Activated CD8-positive, alpha-beta memory T cell treated with anti-CD3 and anti-CD28 coated beads, Interleukin-2, amount 10 ng/mL, durations not matched to agents 7 days and 5 days (primary cell): Measurements from ENCODE around the gene PDGFD. TPM values are rescaled to one million over a fixed set of nuclear protein-coding genes. Genes with fewer than 3 reads are reported as not detected.

Experiments used
- ATAC-seq: fragments of 150-1000 bp; cut with Tn5 transposase; one replicate; pipeline ENCODE4 v1.10.0; 2021; ENCODE audit warnings: moderate library complexity
- CTCF ChIA-PET: fragments of 350-600 bp; sonication (Branson Sonifier 250); formaldehyde crosslinking; loops from one replicate; lab custom pipeline; 2021; ENCODE audit warnings: antibody characterized with exemption; lab: Charles Lee
- DNase-seq: peaks from one replicate; pipeline ENCODE4 v3.0.0-alpha.2; 2020
- H3K27ac Mint-ChIP-seq: one replicate; pipeline ENCODE4 v1.8.0; 2021; ENCODE audit warnings: mild to moderate bottlenecking, mixed read lengths
- H3K27me3 Mint-ChIP-seq: one replicate; pipeline ENCODE4 v1.8.0; 2021; ENCODE audit warnings: mixed read lengths
- H3K36me3 Mint-ChIP-seq: one replicate; pipeline ENCODE4 v1.8.0; 2021; ENCODE audit warnings: mild to moderate bottlenecking, mixed read lengths
- H3K4me1 Mint-ChIP-seq: one replicate; pipeline ENCODE4 v1.8.0; 2021; ENCODE audit warnings: mixed read lengths
- H3K4me3 Mint-ChIP-seq: one replicate; pipeline ENCODE4 v1.8.0; 2021; ENCODE audit warnings: mild to moderate bottlenecking, moderate library complexity, mixed read lengths
- H3K9me3 Mint-ChIP-seq: one replicate; pipeline ENCODE4 v1.8.0; 2022; ENCODE audit warnings: low read depth, mixed read lengths
- total RNA-seq, 2 experiments: library from RNA; stranded (reverse); gene quantifications; one replicate each; pipeline ENCODE4 v1.2.3, GENCODE V29; 2021

The PDGFD gene
- total RNA-seq, 2 experiments from 2014 or later: 0.12 to 0.15 TPM

DNA sequence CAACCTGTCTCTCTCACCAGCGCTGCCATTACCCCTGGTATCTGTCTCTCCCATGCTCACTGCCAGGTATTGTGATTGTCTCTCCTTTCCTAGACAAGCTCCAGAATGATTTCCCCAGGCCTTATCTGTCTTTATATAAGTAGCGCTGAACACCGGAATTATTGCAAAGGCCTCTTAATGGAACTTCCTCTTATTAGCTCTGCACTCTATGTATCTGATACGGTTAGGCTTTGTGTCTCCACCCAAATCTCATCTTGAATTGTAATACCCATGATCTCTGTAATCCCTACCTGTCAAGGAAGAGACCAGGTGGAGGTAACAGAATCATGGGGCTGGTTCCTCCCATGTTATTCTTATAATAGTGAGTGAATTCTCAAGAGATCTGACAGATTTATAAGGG lies 88.2 kb downstream of the PDGFD start:
- Mint-ChIP-seq H3K27ac (no peak overlapping the region), H3K27me3 (no peaks in the 10 kb centered on the region), H3K36me3 (no peaks in the 10 kb centered on the region), H3K4me1 (no peaks in the 10 kb centered on the region), H3K4me3 (no peak overlapping the region), H3K9me3 (no peaks in the 10 kb centered on the region)
- CTCF ChIA-PET: no interaction called here
- no peak for ATAC-seq
- DNase-seq: no peak

GRCh38 chr11:104075091-104075490 lies 88.9 kb downstream of the PDGFD start:
- ATAC-seq: no peak
- no peaks in the 10 kb centered on the region for H3K27me3 Mint-ChIP-seq

DNA sequence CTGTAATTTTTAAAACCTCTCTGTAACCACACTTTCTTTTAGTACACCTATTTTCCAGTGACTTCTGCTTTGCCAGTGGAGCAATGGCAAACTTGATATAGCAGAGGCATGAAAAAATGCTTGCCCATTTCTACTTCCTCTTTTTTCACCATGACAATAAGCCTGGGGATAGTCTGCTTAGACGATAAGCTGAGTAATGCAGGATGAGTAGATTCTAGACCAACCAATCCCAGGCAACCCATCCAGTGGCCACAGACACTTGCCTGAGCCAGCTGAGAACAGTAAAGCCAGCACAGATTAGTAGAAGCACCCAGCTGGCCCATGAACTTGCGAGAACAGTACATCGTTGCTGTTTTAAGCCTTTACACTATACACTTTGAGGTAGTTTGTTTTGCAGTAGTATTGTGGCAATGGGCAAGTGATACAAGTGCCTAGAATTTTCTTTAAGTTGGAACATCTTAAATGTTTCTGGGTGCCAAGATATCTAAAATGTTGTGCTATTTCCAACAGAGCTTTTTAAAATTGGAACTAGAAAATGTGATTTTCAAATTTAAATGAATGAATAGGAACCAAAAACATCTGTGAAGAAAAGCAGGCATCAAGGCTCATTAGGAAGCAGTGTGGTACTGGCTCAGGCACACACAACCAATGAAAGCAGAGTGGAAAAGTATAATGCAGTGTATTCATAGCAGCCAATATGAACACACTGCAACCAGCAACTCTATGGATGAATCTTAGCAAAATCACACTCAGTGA lies 89.8 kb downstream of the PDGFD start:
- Mint-ChIP-seq H3K4me3 (no peak overlapping the region), H3K36me3 (no peaks in the 10 kb centered on the region), H3K4me1 (no peaks in the 10 kb centered on the region), H3K27ac (no peak overlapping the region), H3K9me3 (no peaks in the 10 kb centered on the region), H3K27me3 (no peaks in the 10 kb centered on the region)
- CTCF ChIA-PET: no interaction called here
- ATAC-seq: no peak
- no peak for DNase-seq

More at GRCh38 chr11:104075091-104075490, 88.9 kb downstream of the PDGFD start:
- H3K36me3 Mint-ChIP-seq: no peaks in the 10 kb centered on the region
- H3K4me1 Mint-ChIP-seq: no peaks in the 10 kb centered on the region
- CTCF ChIA-PET: no interaction called here
- H3K9me3 Mint-ChIP-seq: no peaks in the 10 kb centered on the region
- no peak overlapping the region for H3K4me3 Mint-ChIP-seq
- H3K27ac Mint-ChIP-seq: no peak overlapping the region
- no peak for DNase-seq

GRCh38 chr11:104067534-104067933 lies 96.4 kb downstream of the PDGFD start:
- Mint-ChIP-seq H3K27me3 (no peaks in the 10 kb centered on the region), H3K4me1 (no peaks in the 10 kb centered on the region), H3K4me3 (no peak overlapping the region), H3K9me3 (no peaks in the 10 kb centered on the region), H3K36me3 (no peaks in the 10 kb centered on the region), H3K27ac (no peak overlapping the region)
- no peak for DNase-seq
- no peak for ATAC-seq
- CTCF ChIA-PET: no interaction called here

- ATAC-seq (no peak), DNase-seq (no peak)
- CTCF ChIA-PET: no interaction called here
- Mint-ChIP-seq H3K4me1 (no peaks in the 10 kb centered on the region), H3K4me3 (no peak overlapping the region), H3K27me3 (no peaks in the 10 kb centered on the region), H3K36me3 (no peaks in the 10 kb centered on the region), H3K9me3 (no peaks in the 10 kb centered on the region), H3K27ac (no peak overlapping the region)
Observed at GRCh38 chr11:104064034-104064630, 99.8 kb downstream of the PDGFD start.

DNA sequence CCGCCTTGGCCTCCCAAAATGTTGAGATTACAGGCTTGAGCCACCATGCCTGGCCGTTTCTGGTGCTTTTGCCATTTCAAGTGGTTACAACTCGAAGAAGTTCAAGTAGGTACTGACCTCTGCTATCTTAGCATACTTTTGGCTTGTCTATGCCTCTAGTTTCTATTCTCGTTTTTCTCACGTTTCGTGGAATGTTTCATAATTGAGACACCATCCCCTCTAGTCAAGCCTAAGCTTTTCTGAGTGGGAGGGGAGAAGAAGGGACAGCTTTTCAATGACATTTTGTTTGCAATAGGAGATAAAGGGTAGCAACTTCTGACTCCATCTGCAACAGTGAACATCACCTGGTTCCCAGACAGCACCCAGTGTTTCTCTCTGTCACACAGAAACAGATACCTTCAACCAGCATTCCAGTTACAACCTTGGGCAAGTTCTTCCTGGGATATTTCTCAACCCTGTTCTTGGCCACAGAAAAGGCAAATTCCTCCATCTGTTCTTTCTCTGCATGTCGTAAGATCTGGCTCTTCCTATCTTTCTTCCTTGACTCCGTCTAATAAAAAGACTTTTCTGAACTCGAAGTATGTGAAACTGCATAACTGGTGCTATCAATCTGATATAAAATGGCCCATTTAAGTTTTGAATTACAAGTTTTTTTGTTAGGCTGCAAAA lies 102.0 kb downstream of the PDGFD start:
- no peak overlapping the region for H3K4me3 Mint-ChIP-seq

GRCh38 chr11:104060820-104061219 lies 103.1 kb downstream of the PDGFD start:
- Mint-ChIP-seq H3K9me3 (no peaks in the 10 kb centered on the region), H3K27ac (no peak overlapping the region), H3K4me3 (no peak overlapping the region), H3K36me3 (no peaks in the 10 kb centered on the region), H3K4me1 (no peaks in the 10 kb centered on the region), H3K27me3 (no peaks in the 10 kb centered on the region)
- DNase-seq (no peak), ATAC-seq (no peak)
- CTCF ChIA-PET: no interaction called here

More for the DNA sequence above, 102.0 kb downstream of the PDGFD start:
- DNase-seq: no peak
- no peak for ATAC-seq
- CTCF ChIA-PET: no interaction called here
- H3K9me3 Mint-ChIP-seq: no peaks in the 10 kb centered on the region
- H3K27ac Mint-ChIP-seq: no peak overlapping the region
- H3K27me3 Mint-ChIP-seq: no peaks in the 10 kb centered on the region
- H3K36me3 Mint-ChIP-seq: no peaks in the 10 kb centered on the region
- H3K4me1 Mint-ChIP-seq: no peaks in the 10 kb centered on the region

GRCh38 chr11:104060004-104060794 lies 103.7 kb downstream of the PDGFD start:
- H3K9me3 Mint-ChIP-seq: no peaks in the 10 kb centered on the region
- ATAC-seq (no peak), DNase-seq (no peak)
- CTCF ChIA-PET: no interaction called here
- no peaks in the 10 kb centered on the region for H3K4me1 Mint-ChIP-seq
- no peak overlapping the region for H3K4me3 Mint-ChIP-seq
- H3K27ac Mint-ChIP-seq: no peak overlapping the region
- H3K36me3 Mint-ChIP-seq: no peaks in the 10 kb centered on the region
- no peaks in the 10 kb centered on the region for H3K27me3 Mint-ChIP-seq

DNA sequence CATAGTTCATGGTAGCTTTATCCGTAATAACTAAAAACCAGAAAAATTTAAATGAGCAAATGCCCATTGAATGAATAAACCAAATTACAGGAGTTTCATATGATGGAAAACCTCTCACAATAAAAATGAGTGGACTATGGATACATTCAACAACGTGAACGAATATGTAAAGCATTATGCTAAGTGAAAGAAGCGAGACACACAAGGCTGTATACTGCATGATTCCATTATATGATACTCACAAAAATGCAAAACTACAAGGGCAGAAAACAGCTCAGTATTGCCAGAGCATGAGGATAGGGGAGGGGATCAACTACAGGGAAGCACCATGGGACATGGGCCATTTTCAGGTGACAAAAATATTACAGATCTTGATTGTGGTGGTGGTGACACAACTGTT lies 105.3 kb downstream of the PDGFD start:
- no peaks in the 10 kb centered on the region for H3K27me3 Mint-ChIP-seq
- ATAC-seq (no peak), DNase-seq (no peak)
- no peak overlapping the region for H3K4me3 Mint-ChIP-seq
- H3K9me3 Mint-ChIP-seq: no peaks in the 10 kb centered on the region
- H3K4me1 Mint-ChIP-seq: no peaks in the 10 kb centered on the region
- no peak overlapping the region for H3K27ac Mint-ChIP-seq
- CTCF ChIA-PET: no interaction called here
- no peaks in the 10 kb centered on the region for H3K36me3 Mint-ChIP-seq

- CTCF ChIA-PET: no interaction called here
- H3K36me3 Mint-ChIP-seq: no peaks in the 10 kb centered on the region
- H3K4me1 Mint-ChIP-seq: no peaks in the 10 kb centered on the region
- H3K27me3 Mint-ChIP-seq: no peaks in the 10 kb centered on the region
- no peak overlapping the region for H3K4me3 Mint-ChIP-seq
- no peak overlapping the region for H3K27ac Mint-ChIP-seq
- H3K9me3 Mint-ChIP-seq: no peaks in the 10 kb centered on the region
- ATAC-seq (no peak), DNase-seq (no peak)
Observed at GRCh38 chr11:104057908-104058307, 106.0 kb downstream of the PDGFD start.

DNA sequence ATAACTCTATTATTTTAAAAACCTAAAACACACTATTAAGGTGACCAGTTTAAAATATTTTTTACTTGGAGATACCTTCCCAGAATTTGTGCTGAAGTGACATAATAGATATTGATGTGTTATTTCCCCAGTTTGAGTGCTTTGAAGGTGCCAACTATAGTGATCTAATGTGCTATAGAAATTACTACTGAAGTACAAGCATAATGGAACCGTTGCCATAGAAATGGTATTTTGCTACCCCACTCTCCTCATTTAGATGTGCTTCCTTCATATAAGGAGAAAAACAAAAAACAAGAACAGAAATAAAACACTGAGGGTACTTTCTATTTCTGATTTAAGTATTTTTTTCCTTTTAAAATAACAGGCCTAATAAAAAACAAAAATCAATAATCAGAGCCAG lies 108.4 kb downstream of the PDGFD start:
- no peaks in the 10 kb centered on the region for H3K36me3 Mint-ChIP-seq
- H3K9me3 Mint-ChIP-seq: no peaks in the 10 kb centered on the region
- no peaks in the 10 kb centered on the region for H3K27me3 Mint-ChIP-seq
- DNase-seq (no peak), ATAC-seq (no peak)
- H3K4me3 Mint-ChIP-seq: no peak overlapping the region
- no peaks in the 10 kb centered on the region for H3K4me1 Mint-ChIP-seq
- no peak overlapping the region for H3K27ac Mint-ChIP-seq
- CTCF ChIA-PET: no interaction called here

DNA sequence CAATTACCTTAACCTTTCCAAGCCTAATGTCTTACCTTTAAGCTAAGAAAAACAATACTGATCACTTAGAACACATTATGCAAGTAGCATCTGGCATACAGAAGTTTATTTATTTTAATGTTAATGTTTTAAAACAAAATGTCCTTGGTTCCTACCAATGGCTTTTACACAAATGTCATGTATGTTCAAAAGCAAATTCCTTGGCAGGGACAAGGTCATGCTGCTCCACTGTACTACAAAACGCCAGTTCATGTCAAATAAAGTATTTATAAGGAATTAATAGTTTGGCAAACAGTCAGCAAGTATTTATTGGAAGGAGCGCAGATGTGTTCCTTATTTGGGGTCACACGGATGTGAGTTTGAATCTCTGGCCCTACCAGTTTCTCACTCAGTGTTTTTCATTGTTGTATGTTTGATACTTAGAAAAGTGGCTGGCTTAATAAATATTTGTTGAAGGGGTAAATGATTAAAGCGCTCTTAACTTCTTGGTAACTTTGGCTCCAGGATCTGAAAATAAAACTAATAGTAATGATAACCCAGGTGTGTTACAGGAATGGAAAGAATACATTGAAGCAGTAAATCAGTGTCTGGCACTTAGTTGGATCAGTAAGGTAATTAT lies 108.9 kb downstream of the PDGFD start:
- Mint-ChIP-seq H3K9me3 (no peaks in the 10 kb centered on the region), H3K36me3 (no peaks in the 10 kb centered on the region), H3K27me3 (no peaks in the 10 kb centered on the region), H3K27ac (no peak overlapping the region), H3K4me3 (no peak overlapping the region), H3K4me1 (no peaks in the 10 kb centered on the region)
- CTCF ChIA-PET: no interaction called here
- ATAC-seq: no peak
- DNase-seq: no peak
